Fibroblast of lung (primary cell): ENCODE data around the gene ETS1. TPM values are rescaled to one million over a fixed set of nuclear protein-coding genes. Genes with fewer than 3 reads are reported as not detected.

ENCODE experiments used
- DNase-seq, 2 donors: peaks; one replicate each; pipeline versions ENCODE4 v3.0.0 to v3.0.0-alpha.2; 2010; ENCODE audit warnings: low read depth in 2 of 2
- H2AFZ ChIP-seq: 2 replicates; pipeline ENCODE4 v1.5.1; 2012; ENCODE audit warnings: low read length, control low read depth, inconsistent platforms
- H3K27ac ChIP-seq: 2 replicates; pipeline ENCODE4 v1.5.1; 2011; ENCODE audit warnings: low read length, control low read depth; ENCODE audit not compliant: insufficient read depth
- H3K27me3 ChIP-seq: 2 replicates; pipeline ENCODE4 v1.5.1; 2011; ENCODE audit warnings: mild to moderate bottlenecking, low read length; ENCODE audit not compliant: control insufficient read depth, insufficient read depth
- H3K36me3 ChIP-seq: 2 replicates; pipeline ENCODE4 v1.5.1; 2011; ENCODE audit warnings: low read length; ENCODE audit not compliant: control insufficient read depth, insufficient read depth
- H3K4me1 ChIP-seq: 2 replicates; pipeline ENCODE4 v1.5.1; 2011; ENCODE audit warnings: low read length; ENCODE audit not compliant: control insufficient read depth, insufficient read depth; ENCODE audit errors: extremely low read depth
- H3K4me2 ChIP-seq: 2 replicates; pipeline ENCODE4 v1.5.1; 2011; ENCODE audit warnings: low read length, control low read depth; ENCODE audit not compliant: insufficient read depth; ENCODE audit errors: extremely low read depth
- H3K4me3 ChIP-seq, 4 experiments: fragments of 200-600 bp in 1 of 4; sonication (generic) in 1 of 4; replicated peaks in 1 of 4; 2 replicates each; pipeline ENCODE4 v1.5.1; 2011 to 2016; ENCODE audit warnings: low read length in 4 of 4, low read depth in 3 of 4, mild to moderate bottlenecking in 3 of 4, control low read depth in 2 of 4, inconsistent platforms in 1 of 4, mixed read lengths in 1 of 4; ENCODE audit not compliant: insufficient read depth in 1 of 4; ENCODE audit errors: control extremely low read depth in 1 of 4
- H3K79me2 ChIP-seq: 2 replicates; pipeline ENCODE4 v1.5.1; 2012; ENCODE audit warnings: mild to moderate bottlenecking, low read length, inconsistent platforms; ENCODE audit not compliant: control insufficient read depth, insufficient read depth
- H3K9ac ChIP-seq: 2 replicates; pipeline ENCODE4 v1.5.1; 2011; ENCODE audit warnings: mild to moderate bottlenecking, low read length, control low read depth; ENCODE audit not compliant: insufficient read depth
- H3K9me3 ChIP-seq: 2 replicates; pipeline ENCODE4 v1.5.1; 2012; ENCODE audit warnings: low read depth, low read length; ENCODE audit not compliant: control insufficient read depth, insufficient read depth
- H4K20me1 ChIP-seq: 2 replicates; pipeline ENCODE4 v1.5.1; 2011; ENCODE audit warnings: low read length; ENCODE audit not compliant: control insufficient read depth, insufficient read depth; ENCODE audit errors: extremely low read depth
- EZH2 ChIP-seq: IDR thresholded peaks from 2 replicates; pipeline ENCODE4 v1.5.1; 2012; ENCODE audit warnings: low read length, control low read depth, mild to moderate bottlenecking; ENCODE audit errors: missing control alignments
- polyA plus RNA-seq, 2 donors: library from polyadenylated mRNA; depleted of rRNA in 1 of 2; stranded (reverse) in 1 of 2; unstranded in 1 of 2; fragments of >200 nt; gene quantifications; 2 replicates each; pipeline ENCODE4 v1.2.1, GENCODE V29; 2011 to 2012; ENCODE audit warnings: missing spikeins in 1 of 2
- total RNA-seq: library from RNA; depleted of rRNA; stranded (reverse); fragments of >200 nt; gene quantifications from 2 replicates; pipeline ENCODE4 v1.2.1, GENCODE V29; 2014
- TF ChIP-seq, protein P1 (sequence below), 2 donors: IDR thresholded peaks in 1 of 2; conservative IDR thresholded peaks in 1 of 2; 1 replicate in 1 of 2; 2 replicates in 1 of 2; pipeline ENCODE4 v1.5.1; 2011 to 2012; ENCODE audit warnings: low read length in 2 of 2, control low read depth in 1 of 2, inconsistent platforms in 1 of 2, low read depth in 1 of 2, mild to moderate bottlenecking in 1 of 2

Gene ETS1
- total and polyA plus RNA-seq, 2 donors (not counting 1 experiment from before 2014, with no cell fraction given), result 51.5 to 51.7 TPM

DNA sequence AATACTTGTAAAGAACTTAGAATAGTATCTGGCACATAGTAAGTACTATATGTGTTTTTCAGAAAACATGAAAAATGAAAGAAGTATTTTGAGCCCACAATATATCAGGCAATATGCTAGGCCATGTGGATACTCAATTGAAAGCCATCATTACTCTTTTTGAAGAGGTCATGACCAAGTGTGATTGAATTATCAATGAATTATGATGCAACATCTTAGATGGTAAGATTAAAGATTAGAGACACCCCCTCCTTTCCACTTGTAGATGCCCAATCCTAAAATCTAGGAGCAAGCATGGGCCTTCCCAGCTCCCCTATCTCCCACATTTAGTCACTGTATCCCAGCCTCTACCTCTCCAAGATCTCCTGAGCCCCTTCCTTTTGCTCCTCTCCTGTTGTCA is 154.4 kb downstream of the ETS1 start:
- H3K9me3 ChIP-seq, result no peaks in the 10 kb centered on the region
- no peaks in the 10 kb centered on the region for H3K79me2 ChIP-seq
- no peaks in the 10 kb centered on the region for H3K36me3 ChIP-seq
- H2AFZ ChIP-seq, result no peak overlapping the region
- no peaks in the 10 kb centered on the region for H4K20me1 ChIP-seq
- no peak for TF ChIP-seq EZH2
- TF ChIP-seq, protein P1, sequence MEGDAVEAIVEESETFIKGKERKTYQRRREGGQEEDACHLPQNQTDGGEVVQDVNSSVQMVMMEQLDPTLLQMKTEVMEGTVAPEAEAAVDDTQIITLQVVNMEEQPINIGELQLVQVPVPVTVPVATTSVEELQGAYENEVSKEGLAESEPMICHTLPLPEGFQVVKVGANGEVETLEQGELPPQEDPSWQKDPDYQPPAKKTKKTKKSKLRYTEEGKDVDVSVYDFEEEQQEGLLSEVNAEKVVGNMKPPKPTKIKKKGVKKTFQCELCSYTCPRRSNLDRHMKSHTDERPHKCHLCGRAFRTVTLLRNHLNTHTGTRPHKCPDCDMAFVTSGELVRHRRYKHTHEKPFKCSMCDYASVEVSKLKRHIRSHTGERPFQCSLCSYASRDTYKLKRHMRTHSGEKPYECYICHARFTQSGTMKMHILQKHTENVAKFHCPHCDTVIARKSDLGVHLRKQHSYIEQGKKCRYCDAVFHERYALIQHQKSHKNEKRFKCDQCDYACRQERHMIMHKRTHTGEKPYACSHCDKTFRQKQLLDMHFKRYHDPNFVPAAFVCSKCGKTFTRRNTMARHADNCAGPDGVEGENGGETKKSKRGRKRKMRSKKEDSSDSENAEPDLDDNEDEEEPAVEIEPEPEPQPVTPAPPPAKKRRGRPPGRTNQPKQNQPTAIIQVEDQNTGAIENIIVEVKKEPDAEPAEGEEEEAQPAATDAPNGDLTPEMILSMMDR (conservative IDR thresholded peaks at IDR 0.05 in 1 of 2, IDR thresholded peaks at IDR 0.05 in 1 of 2; ENCODE audit: low read depth in 1 of 2, low read length in 2 of 2), result no peak
- H3K27me3 ChIP-seq, result no peaks in the 10 kb centered on the region
- no peaks in the 10 kb centered on the region for H3K4me1 ChIP-seq
- no peak overlapping the region for H3K4me3 ChIP-seq
- DNase-seq, result no peak
- H3K27ac ChIP-seq, result no peak overlapping the region
- H3K4me2 ChIP-seq, result no peak overlapping the region
- no peak overlapping the region for H3K9ac ChIP-seq

DNA sequence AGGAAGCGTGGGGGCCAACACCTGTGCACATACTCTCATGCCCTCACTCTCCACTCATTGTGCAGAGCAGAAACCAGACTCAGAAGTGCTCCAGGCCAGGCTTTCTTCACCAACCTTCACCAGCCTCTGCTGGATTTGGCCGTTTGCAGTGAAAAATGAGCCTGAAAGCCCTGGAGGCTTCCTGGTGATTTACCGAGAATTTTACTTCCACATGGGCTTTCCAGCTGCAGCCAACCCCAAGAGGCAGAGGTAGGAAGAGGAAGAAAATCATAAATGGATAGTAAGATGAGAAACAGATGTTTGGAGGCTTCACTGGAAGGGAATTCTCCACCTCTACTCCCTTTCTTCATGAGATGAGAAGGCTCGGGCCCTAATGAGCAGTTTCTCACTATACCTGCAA is 155.4 kb downstream of the ETS1 start:
- no peaks in the 10 kb centered on the region for H3K36me3 ChIP-seq
- no peaks in the 10 kb centered on the region for H3K4me1 ChIP-seq
- H3K9ac ChIP-seq, result no peak overlapping the region
- TF ChIP-seq, protein P1 (conservative IDR thresholded peaks at IDR 0.05 in 1 of 2, IDR thresholded peaks at IDR 0.05 in 1 of 2; ENCODE audit: low read depth in 1 of 2, low read length in 2 of 2), result no peak
- no peak for TF ChIP-seq EZH2
- H3K9me3 ChIP-seq, result no peaks in the 10 kb centered on the region
- H3K79me2 ChIP-seq, result no peaks in the 10 kb centered on the region
- H3K27me3 ChIP-seq, result no peaks in the 10 kb centered on the region
- no peak overlapping the region for H2AFZ ChIP-seq
- H3K4me2 ChIP-seq, result no peak overlapping the region
- H4K20me1 ChIP-seq, result no peaks in the 10 kb centered on the region
- no peak overlapping the region for H3K27ac ChIP-seq
- DNase-seq, result no peak
- no peak overlapping the region for H3K4me3 ChIP-seq

DNA sequence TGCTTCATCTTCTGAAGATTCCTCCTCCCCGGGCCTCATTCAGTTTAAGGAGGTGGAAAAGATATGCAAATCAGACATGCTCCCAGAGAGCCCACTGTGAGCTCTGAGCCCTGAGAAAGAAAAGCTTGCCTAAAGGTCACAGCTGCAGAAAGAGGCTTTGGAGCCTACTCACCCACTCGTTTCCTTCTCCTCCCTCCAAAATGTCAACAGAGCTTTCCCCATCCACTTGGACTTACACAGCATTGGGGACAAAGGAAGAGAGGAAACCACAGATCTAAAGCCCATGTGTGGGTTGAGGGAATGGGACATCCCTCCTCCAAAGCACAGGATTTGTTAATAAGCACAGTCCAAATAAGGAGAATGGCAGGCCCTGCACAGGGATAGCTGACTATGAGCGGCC is 158.4 kb downstream of the ETS1 start:
- Histone ChIP-seq H3K27ac (no peak overlapping the region), H3K79me2 (no peaks in the 10 kb centered on the region), H4K20me1 (no peaks in the 10 kb centered on the region), H2AFZ (no peak overlapping the region), H3K36me3 (no peaks in the 10 kb centered on the region), H3K4me3 (no peak overlapping the region), H3K27me3 (no peaks in the 10 kb centered on the region), H3K4me2 (no peak overlapping the region), H3K9ac (no peak overlapping the region), H3K4me1 (peaks cover 12% of the 10 kb centered on the region), H3K9me3 (no peaks in the 10 kb centered on the region)
- no peak for DNase-seq
- TF ChIP-seq, protein P1 (conservative IDR thresholded peaks at IDR 0.05 in 1 of 2, IDR thresholded peaks at IDR 0.05 in 1 of 2; ENCODE audit: low read depth in 1 of 2, low read length in 2 of 2), result no peak
- no peak for TF ChIP-seq EZH2
